OCI-LY1 (cell line): ENCODE results near the gene AURKB.

Experiments
- H2AFZ ChIP-seq: fragments of 200-600 bp; sonication (generic), shearing (Covaris generic); 2 replicates; pipeline ENCODE4 v1.6.0; 2014; ENCODE audit warnings: antibody characterized with exemption, mild to moderate bottlenecking, low read length
- H3F3A ChIP-seq: fragments of 200-600 bp; sonication (generic), shearing (Covaris generic); 2 replicates; pipeline ENCODE4 v1.6.0; 2014; ENCODE audit warnings: mild to moderate bottlenecking, antibody characterized with exemption, low read length, moderate library complexity; ENCODE audit not compliant: insufficient read depth
- H3K27ac ChIP-seq: fragments of 200-600 bp; sonication (generic); 2 replicates; pipeline ENCODE4 v1.5.1; 2014; ENCODE audit warnings: low read length, mixed run types, mild to moderate bottlenecking, low read depth; ENCODE audit not compliant: poor library complexity, severe bottlenecking
- H3K27me3 ChIP-seq: fragments of 200-600 bp; sonication (generic); 2 replicates; pipeline ENCODE4 v1.6.0; 2014; ENCODE audit warnings: antibody characterized with exemption, mild to moderate bottlenecking, low read length, moderate library complexity; ENCODE audit not compliant: insufficient read depth
- H3K36me3 ChIP-seq: fragments of 200-600 bp; sonication (generic); 2 replicates; pipeline ENCODE4 v1.6.1; 2014; ENCODE audit warnings: mild to moderate bottlenecking, antibody characterized with exemption, low read length, moderate library complexity, mixed read lengths; ENCODE audit not compliant: insufficient read depth
- H3K4me1 ChIP-seq: fragments of 200-600 bp; sonication (generic); 2 replicates; pipeline ENCODE4 v1.5.1; 2014; ENCODE audit warnings: mild to moderate bottlenecking, low read length, moderate library complexity; ENCODE audit not compliant: insufficient read depth, severe bottlenecking
- H3K4me2 ChIP-seq: fragments of 200-600 bp; sonication (generic), shearing (Covaris generic); 2 replicates; pipeline ENCODE4 v1.6.1; 2014; ENCODE audit warnings: low read length
- H3K4me3 ChIP-seq: fragments of 200-600 bp; sonication (generic); 2 replicates; pipeline ENCODE4 v1.5.1; 2014; ENCODE audit warnings: low read length, low read depth, mild to moderate bottlenecking, mixed read lengths; ENCODE audit not compliant: poor library complexity, severe bottlenecking
- H3K79me2 ChIP-seq: fragments of 200-600 bp; shearing (Covaris generic); 2 replicates; pipeline ENCODE4 v1.6.1; 2016; ENCODE audit warnings: mixed run types, low read length, mixed read lengths; ENCODE audit not compliant: insufficient read depth
- H3K9ac ChIP-seq: fragments of 200-600 bp; sonication (generic), shearing (Covaris generic); 2 replicates; pipeline ENCODE4 v1.6.1; 2014; ENCODE audit warnings: mild to moderate bottlenecking, low read length, mixed read lengths
- H3K9me2 ChIP-seq: fragments of 200-600 bp; sonication (generic), shearing (Covaris generic); 2 replicates; pipeline ENCODE4 v1.6.1; 2014; ENCODE audit warnings: low read depth, mild to moderate bottlenecking, low read length, mixed read lengths
- H3K9me3 ChIP-seq: fragments of 200-600 bp; shearing (Covaris generic); 2 replicates; pipeline ENCODE4 v1.6.1; 2014; ENCODE audit warnings: low read length, mixed read lengths
- H4K20me1 ChIP-seq: fragments of 200-600 bp; sonication (generic), shearing (Covaris generic); 2 replicates; pipeline ENCODE4 v1.6.0; 2016; ENCODE audit warnings: mild to moderate bottlenecking, low read length; ENCODE audit not compliant: insufficient read depth
- CTCF ChIP-seq: fragments of 200-600 bp; sonication (generic), shearing (Covaris generic); IDR thresholded peaks from 2 replicates; pipeline ENCODE4 v1.5.1; 2017; ENCODE audit warnings: mild to moderate bottlenecking, antibody characterized with exemption, low read length, moderate library complexity, mixed read lengths
- EZH2 ChIP-seq: fragments of 200-600 bp; sonication (generic), shearing (Covaris generic); IDR thresholded peaks from 2 replicates; pipeline ENCODE4 v1.8.0; 2017; ENCODE audit warnings: borderline replicate concordance, mixed run types, mild to moderate bottlenecking, antibody characterized with exemption, low read length, moderate library complexity, mixed read lengths

Gene AURKB

GRCh38 chr17:8162233-8162996 lies 48.0 kb downstream of the AURKB start, which contains the start of gene VAMP2:
Gene VAMP2, minus strand, starts transcription at chr17:8162948. Its CDS starts 69 bp downstream, at chr17:8162879.
- Histone ChIP-seq H3K4me3 (peak within 1 kb of the TSS; percentile 99), H3K27ac (peak within 1 kb of the TSS; percentile 92), H3F3A (no peaks in the 10 kb centered on the region), H2AFZ (no peak within 1 kb of the TSS), H3K4me2 (peak within 1 kb of the TSS; percentile 92), H3K9ac (peak within 1 kb of the TSS; percentile 99), H3K36me3 (peaks cover 27% of the 10 kb centered on the region), H3K9me2 (no peaks in the 10 kb centered on the region), H3K9me3 (no peaks in the 10 kb centered on the region), H3K27me3 (no peaks in the 10 kb centered on the region), H3K79me2 (peaks cover 9% of the 10 kb centered on the region; the same call in 1 of the 2 replicates), H4K20me1 (no peaks in the 10 kb centered on the region), H3K4me1 (peaks cover 46% of the 10 kb centered on the region)
- TF ChIP-seq CTCF (no peak), EZH2 (no peak)

GRCh38 chr17:8161289-8162232 lies 48.8 kb downstream of the AURKB start:
- no peak overlapping the region for H2AFZ ChIP-seq
- H3K9me3 ChIP-seq, result no peaks in the 10 kb centered on the region
- no peaks in the 10 kb centered on the region for H3K27me3 ChIP-seq
- H4K20me1 ChIP-seq, result no peaks in the 10 kb centered on the region
- no peaks in the 10 kb centered on the region for H3F3A ChIP-seq
- H3K36me3 ChIP-seq, result peaks cover 27% of the 10 kb centered on the region
- peak overlapping the region; percentile 99 for H3K9ac ChIP-seq
- H3K9me2 ChIP-seq, result no peaks in the 10 kb centered on the region
- TF ChIP-seq CTCF (no peak), EZH2 (no peak)
- H3K79me2 ChIP-seq, result peaks cover 9% of the 10 kb centered on the region; the same call in 1 of the 2 replicates
- peak overlapping the region; percentile 73 for H3K27ac ChIP-seq
- peak overlapping the region; percentile 99 for H3K4me3 ChIP-seq
- peak overlapping the region; percentile 92 for H3K4me2 ChIP-seq
- peaks cover 52% of the 10 kb centered on the region for H3K4me1 ChIP-seq

DNA sequence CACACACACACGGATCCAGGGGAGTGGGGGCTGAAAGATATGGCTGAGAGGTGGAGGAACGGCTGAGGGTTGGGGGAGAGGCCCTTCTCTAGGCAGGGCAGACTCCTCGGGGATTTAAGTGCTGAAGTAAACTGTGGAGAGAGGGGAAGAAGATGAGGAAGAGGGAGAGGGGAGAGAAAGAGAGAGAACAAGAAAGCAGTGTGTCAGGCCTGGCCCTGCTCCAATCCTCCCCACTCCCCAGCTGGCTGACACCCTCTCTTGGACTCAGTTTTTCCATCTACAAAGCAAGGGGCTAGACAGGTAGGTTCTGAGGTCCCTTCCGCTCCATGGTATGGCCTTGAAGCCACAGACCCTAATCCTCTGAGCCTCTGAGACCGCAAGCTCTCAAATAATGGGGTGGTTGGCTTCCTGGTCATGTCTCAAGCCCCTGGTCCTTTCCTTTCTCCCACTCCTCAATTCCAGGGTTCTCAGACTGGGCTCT lies 49.6 kb downstream of the AURKB start:
- Histone ChIP-seq H2AFZ (no peak overlapping the region), H3K9ac (peak overlapping the region; percentile 99; the same call in 1 of the 2 replicates), H3K9me2 (no peaks in the 10 kb centered on the region), H3K27ac (peak overlapping the region; percentile 73), H3K4me1 (peaks cover 54% of the 10 kb centered on the region), H4K20me1 (no peaks in the 10 kb centered on the region), H3K9me3 (no peaks in the 10 kb centered on the region), H3K27me3 (no peaks in the 10 kb centered on the region), H3K36me3 (peaks cover 27% of the 10 kb centered on the region), H3K4me3 (peak overlapping the region; percentile 99), H3K4me2 (peak overlapping the region; percentile 92), H3K79me2 (peaks cover 9% of the 10 kb centered on the region; the same call in 1 of the 2 replicates), H3F3A (no peaks in the 10 kb centered on the region)
- TF ChIP-seq EZH2, result no peak
- TF ChIP-seq CTCF, result no peak
